ENCODE results near the gene TRIM16. TPM values are rescaled to one million over a fixed set of nuclear protein-coding genes. Genes with fewer than 3 reads are reported as not detected.
"Not testable (repeated sequence)": the region's sequence is repeated elsewhere in the genome, so short reads cannot be mapped to it uniquely, and the experiment has no call there.

The TRIM16 gene
- total RNA-seq, 1 donor from 2014 or later = 13.0 TPM

DNA sequence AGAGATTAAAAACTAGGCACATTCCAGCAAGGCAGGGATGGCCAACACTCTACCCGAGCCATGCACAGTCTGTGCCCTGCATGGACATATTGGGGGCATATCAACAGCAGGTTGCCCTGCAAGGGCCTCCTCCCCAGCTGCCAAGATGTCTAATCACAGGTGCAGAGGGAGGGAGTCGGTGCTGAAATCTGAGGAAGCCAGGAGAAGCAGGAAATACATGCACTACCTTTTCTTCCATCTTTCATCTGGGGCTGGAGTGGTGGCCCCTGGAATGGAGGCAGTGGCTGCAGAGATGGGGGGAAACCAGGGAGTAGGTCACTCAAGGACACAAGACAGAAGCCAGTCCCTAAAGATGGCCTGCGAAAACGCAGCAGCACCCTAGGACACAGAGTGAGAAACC lies 60.9 kb downstream of the TRIM16 start:
- H3K4me1 Mint-ChIP-seq (ENCODE audit: low read depth); DNase-seq (ENCODE audit: low spot score); H3K9me3 Mint-ChIP-seq; H3K27me3 Mint-ChIP-seq (ENCODE audit: low read depth); H3K36me3 Mint-ChIP-seq (ENCODE audit: low read depth); intact Hi-C loops (cut with micrococcal nuclease); H3K27ac Mint-ChIP-seq; H3K4me3 Mint-ChIP-seq (ENCODE audit: low read depth): not testable (repeated sequence)

DNA sequence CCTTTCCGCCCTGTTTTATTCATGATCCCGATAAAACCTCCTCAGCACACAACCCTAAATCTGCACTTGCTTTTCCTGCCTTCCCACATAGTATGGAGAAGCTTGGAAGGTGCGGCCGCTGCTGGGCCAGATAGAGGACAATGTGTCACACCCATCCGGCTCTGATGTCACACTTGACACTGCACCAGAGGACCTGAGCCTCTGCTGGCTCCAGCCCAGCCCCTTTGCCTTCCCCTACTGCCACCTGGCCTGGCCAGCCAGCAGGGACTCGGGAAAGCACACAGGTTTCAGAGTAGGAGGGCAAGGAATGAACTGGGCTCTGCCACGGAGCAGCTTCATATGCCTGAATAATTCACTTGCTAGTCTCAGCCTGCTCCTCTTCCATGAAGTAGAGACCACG lies 62.0 kb downstream of the TRIM16 start:
- H3K27ac Mint-ChIP-seq; H3K27me3 Mint-ChIP-seq (ENCODE audit: low read depth); H3K4me1 Mint-ChIP-seq (ENCODE audit: low read depth); intact Hi-C loops (cut with micrococcal nuclease); H3K36me3 Mint-ChIP-seq (ENCODE audit: low read depth); DNase-seq (ENCODE audit: low spot score); H3K9me3 Mint-ChIP-seq; H3K4me3 Mint-ChIP-seq (ENCODE audit: low read depth): not testable (repeated sequence)

DNA sequence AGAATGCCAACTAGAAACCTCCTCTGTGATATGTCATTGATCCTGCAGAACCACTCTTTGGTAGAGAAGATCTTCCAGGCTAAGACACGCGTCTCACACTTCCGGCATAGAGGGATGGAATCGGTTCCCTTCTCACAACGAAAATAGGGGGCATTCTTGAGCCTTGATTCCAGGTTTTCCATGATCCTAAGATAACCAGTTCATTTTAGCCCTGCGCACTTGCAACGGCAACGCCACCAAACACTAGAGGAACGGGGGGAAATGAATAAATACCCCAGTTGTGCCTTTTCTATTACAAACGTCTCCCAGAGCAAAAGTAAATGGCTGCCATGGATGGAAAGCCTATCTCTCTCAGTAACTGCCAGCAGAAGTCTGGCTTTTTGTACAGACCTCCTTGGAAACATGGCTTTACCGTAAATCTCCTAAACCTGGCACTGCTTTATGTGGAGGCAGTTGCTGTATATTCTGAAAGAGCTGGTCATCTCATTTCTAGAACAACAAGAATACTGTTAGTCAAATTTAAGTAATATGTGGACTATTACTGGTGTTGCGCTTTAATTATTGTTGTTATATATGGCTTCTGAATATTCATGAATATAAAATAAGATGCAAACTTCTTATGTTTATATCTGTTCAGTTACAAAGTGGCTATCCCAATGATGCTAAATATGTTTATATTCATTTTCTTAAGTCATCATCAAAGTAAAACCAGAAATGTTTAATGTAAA lies 64.6 kb downstream of the TRIM16 start, which contains the start of gene FBXW10B:
FBXW10B (minus strand) TSS at position 374 of the 728 bp plus-strand sequence; CDS start at position 182, 192 bp downstream.
- H3K36me3 Mint-ChIP-seq (ENCODE audit: low read depth); H3K4me1 Mint-ChIP-seq (ENCODE audit: low read depth); H3K27me3 Mint-ChIP-seq (ENCODE audit: low read depth); H3K27ac Mint-ChIP-seq; H3K9me3 Mint-ChIP-seq; H3K4me3 Mint-ChIP-seq (ENCODE audit: low read depth); intact Hi-C loops (cut with micrococcal nuclease); DNase-seq (ENCODE audit: low spot score): not testable (repeated sequence)

DNA sequence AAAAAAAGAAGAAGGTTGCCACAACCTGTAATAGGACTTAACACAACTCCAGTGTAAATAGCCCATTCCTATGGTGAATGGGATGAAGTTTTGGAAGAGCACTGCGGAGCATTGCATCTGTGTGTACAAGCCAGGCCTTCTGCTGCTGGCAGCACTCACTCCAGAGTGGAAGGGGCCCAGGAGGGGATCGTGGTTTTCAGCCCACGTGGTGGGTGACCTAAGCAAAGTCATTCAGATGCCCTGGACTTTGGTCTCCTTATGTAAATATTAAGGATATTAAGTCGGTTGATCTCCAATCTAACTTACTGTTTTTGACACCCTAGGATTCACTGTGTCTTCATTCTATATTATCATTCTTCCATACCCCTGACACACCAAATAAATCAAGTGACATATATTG lies 67.3 kb downstream of the TRIM16 start:
- intact Hi-C loops (cut with micrococcal nuclease); DNase-seq (ENCODE audit: low spot score): not testable (repeated sequence)

DNA sequence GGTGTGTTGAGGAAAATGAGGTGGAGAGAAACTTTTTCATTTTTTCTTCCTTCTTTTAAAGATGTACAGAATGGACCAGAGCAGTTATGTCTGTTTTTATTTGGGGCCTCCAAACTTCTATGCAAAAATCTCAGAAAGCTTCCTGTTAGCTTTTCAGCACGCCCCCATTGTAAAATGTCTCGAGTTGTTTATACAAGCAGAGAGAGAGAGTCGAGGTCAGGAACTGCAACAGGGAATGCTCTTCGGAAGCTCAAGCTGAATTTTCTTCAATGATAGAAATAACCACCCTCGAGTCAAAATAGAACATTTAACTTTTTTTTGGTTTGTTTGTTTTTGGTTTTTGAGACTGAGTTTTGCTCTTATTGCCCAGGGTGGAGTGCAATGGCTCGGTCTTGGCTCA lies 68.3 kb downstream of the TRIM16 start:
- H3K4me3 Mint-ChIP-seq (ENCODE audit: low read depth); H3K27me3 Mint-ChIP-seq (ENCODE audit: low read depth); intact Hi-C loops (cut with micrococcal nuclease); H3K4me1 Mint-ChIP-seq (ENCODE audit: low read depth); H3K36me3 Mint-ChIP-seq (ENCODE audit: low read depth); H3K9me3 Mint-ChIP-seq; H3K27ac Mint-ChIP-seq; DNase-seq (ENCODE audit: low spot score): not testable (repeated sequence)

More for the DNA sequence above, 67.3 kb downstream of the TRIM16 start:
- not testable (repeated sequence) for H3K27ac Mint-ChIP-seq; H3K27me3 Mint-ChIP-seq (ENCODE audit: low read depth); H3K9me3 Mint-ChIP-seq; H3K36me3 Mint-ChIP-seq (ENCODE audit: low read depth); H3K4me1 Mint-ChIP-seq (ENCODE audit: low read depth); H3K4me3 Mint-ChIP-seq (ENCODE audit: low read depth)

DNA sequence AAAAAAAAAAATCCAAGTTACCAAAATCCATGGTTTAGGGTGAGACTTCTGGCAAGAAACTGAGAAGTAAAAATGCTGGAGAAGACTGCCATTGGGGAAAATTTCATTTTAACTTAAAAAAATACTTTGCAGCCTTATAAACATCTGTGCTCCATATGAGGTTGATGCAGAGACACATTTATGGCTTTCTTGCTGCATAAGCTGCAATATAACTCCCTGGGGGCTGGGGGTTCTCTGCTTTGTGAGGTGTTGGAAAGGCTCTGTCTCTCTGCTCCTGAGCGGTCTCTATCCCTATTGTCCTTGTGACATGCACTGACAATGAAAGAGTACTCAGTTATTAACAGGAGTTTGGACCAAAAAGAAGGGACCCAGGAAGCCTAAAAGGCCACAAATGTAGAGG lies 71.0 kb downstream of the TRIM16 start:
- H3K9me3 Mint-ChIP-seq; intact Hi-C loops (cut with micrococcal nuclease); DNase-seq (ENCODE audit: low spot score); H3K36me3 Mint-ChIP-seq (ENCODE audit: low read depth); H3K27ac Mint-ChIP-seq; H3K4me3 Mint-ChIP-seq (ENCODE audit: low read depth); H3K27me3 Mint-ChIP-seq (ENCODE audit: low read depth); H3K4me1 Mint-ChIP-seq (ENCODE audit: low read depth): not testable (repeated sequence)

DNA sequence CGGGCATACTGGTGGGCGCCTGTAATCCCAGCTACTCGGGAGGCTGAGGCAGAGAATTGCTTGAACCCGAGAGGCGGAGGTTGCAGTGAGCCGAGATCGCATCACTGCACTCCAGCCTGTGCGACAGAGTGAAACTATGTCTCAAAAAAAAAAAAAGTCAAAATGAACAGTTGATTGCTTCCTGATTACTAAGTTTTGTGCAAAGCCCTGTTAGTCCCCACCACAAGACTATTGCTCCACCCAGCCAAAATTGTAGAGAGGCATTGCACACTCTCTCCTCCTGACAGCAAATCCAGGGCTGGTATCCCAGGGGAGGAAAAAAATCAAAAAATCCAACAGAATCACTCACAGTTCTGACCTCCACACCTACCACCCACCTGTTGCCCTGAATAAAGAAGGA lies 91.2 kb downstream of the TRIM16 start:
- H3K27me3 Mint-ChIP-seq (ENCODE audit: low read depth); intact Hi-C loops (cut with micrococcal nuclease); DNase-seq (ENCODE audit: low spot score); H3K4me3 Mint-ChIP-seq (ENCODE audit: low read depth); H3K9me3 Mint-ChIP-seq; H3K36me3 Mint-ChIP-seq (ENCODE audit: low read depth); H3K27ac Mint-ChIP-seq: not testable (repeated sequence)
- H3K4me1 Mint-ChIP-seq (ENCODE audit: low read depth) = peaks cover 28% of the 10 kb centered on the region

DNA sequence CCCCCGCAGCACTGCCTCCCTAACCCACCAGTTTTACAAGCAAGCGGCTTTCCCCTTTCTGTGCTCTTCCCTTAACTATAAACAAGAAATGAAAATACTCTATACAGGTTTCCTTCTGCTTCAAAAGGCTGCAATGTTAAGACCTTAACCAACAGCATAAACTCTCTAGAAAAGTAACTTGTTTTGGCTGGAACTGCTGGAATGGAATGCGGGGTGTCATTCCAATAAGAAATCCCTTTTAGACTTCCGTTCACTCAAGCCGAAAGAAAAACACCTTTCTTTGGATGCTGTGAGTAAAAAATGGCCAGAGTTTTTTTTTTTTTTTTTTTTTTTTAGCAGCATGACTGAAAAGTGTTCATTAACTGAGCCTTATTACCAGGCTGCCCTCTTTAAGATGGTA lies 92.1 kb downstream of the TRIM16 start:
- intact Hi-C loops (cut with micrococcal nuclease); H3K27ac Mint-ChIP-seq; H3K4me3 Mint-ChIP-seq (ENCODE audit: low read depth); H3K27me3 Mint-ChIP-seq (ENCODE audit: low read depth); H3K9me3 Mint-ChIP-seq; DNase-seq (ENCODE audit: low spot score); H3K36me3 Mint-ChIP-seq (ENCODE audit: low read depth): not testable (repeated sequence)
- H3K4me1 Mint-ChIP-seq (ENCODE audit: low read depth) = peaks cover 31% of the 10 kb centered on the region

DNA sequence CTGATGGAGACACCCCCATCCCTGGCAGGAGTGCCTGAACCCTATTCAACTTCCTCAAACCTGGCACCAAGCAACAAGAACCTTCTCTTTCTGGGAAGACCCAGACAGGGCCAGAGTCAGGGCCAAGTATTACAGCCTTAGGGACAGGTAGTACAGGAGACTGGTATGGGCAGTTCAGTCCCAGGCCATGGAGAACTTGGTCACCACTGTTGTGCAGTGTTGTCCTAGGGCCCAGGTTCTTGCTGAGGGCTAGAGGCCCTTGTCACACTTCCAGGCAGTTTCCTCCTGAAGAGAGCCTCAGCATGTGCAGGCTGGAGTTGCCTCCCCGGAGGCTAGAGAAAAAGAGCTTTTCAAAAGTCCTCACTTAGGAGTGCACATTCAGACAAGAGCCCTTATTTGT lies 93.3 kb downstream of the TRIM16 start:
- H3K4me3 Mint-ChIP-seq (ENCODE audit: low read depth) = peak overlapping the region; percentile 13
- peaks cover 35% of the 10 kb centered on the region for H3K4me1 Mint-ChIP-seq (ENCODE audit: low read depth)
- H3K9me3 Mint-ChIP-seq; DNase-seq (ENCODE audit: low spot score); H3K27ac Mint-ChIP-seq; H3K27me3 Mint-ChIP-seq (ENCODE audit: low read depth); H3K36me3 Mint-ChIP-seq (ENCODE audit: low read depth); intact Hi-C loops (cut with micrococcal nuclease): not testable (repeated sequence)

DNA sequence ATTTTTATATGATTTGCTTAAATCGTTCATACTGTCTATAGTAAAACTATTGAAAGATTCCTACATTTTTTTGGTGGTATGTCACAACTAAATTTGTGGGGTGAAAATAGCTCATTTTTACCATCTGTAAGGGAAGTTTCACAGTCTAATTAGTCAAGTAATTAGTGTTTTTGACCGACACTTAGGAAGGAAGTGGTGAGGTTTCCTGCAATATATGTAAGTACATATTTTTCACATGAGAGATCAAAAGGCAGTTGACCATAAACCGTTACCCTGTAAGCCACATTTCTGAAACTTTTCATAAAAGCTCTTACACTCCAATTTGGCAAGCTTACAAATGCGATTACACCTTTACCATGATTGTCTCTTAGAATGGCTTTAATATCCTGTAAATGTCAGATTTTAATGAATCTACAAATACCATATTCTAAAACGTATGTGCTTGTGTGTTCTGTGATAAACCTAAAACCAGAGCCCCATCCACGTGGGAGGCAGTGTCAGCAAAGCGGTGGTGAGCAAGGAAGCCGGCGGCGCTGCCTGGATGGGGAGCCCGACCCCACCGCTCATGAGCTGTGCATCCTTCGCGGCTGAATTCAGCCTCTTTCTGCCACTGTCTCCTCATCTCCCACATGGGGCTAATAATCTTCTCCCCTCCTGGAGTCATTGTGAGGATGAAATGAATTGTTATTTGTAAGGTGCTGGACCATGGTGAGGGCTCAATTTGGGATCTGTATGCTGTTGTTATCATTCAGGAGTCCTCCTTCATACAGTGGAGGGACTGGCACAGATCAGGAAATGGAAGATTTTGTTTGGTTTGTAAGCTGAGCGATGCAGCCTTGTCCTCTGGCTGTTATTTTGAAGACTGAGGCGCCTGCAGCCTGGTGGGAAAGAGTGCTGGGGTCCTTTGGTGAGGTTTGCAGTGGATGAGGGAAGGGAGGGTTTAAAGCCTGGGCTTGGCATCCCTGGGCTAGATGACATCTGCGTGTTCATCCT lies 94.3 kb downstream of the TRIM16 start:
- peak; percentile 18 for DNase-seq (ENCODE audit: low spot score)
- H3K27me3 Mint-ChIP-seq (ENCODE audit: low read depth); H3K9me3 Mint-ChIP-seq; intact Hi-C loops (cut with micrococcal nuclease); H3K36me3 Mint-ChIP-seq (ENCODE audit: low read depth): not testable (repeated sequence)
- peak overlapping the region; percentile 66 for H3K27ac Mint-ChIP-seq
- peaks cover 35% of the 10 kb centered on the region for H3K4me1 Mint-ChIP-seq (ENCODE audit: low read depth)
- peak overlapping the region; percentile 49 for H3K4me3 Mint-ChIP-seq (ENCODE audit: low read depth)

DNA sequence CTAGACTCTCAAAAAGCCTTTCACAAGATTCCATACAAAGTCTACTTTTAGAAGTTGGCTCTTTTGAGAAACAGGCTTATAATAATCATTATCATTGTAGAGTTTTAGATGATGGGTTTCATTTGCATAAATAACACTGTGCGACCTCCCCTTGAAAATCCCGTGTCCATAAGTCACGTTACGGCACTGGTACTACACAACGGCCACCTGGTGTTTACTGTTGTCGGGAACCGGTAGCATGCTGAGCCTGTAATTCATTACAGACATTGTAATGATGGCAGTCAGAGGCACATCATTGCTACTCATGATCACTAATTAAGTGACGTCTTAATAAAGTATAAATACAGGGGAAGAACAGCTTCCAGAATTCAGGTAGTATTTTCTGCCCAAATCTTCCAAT lies 96.1 kb downstream of the TRIM16 start:
- peaks cover 31% of the 10 kb centered on the region for H3K4me1 Mint-ChIP-seq (ENCODE audit: low read depth)
- H3K9me3 Mint-ChIP-seq; H3K4me3 Mint-ChIP-seq (ENCODE audit: low read depth); H3K27ac Mint-ChIP-seq; H3K27me3 Mint-ChIP-seq (ENCODE audit: low read depth); H3K36me3 Mint-ChIP-seq (ENCODE audit: low read depth); DNase-seq (ENCODE audit: low spot score); intact Hi-C loops (cut with micrococcal nuclease): not testable (repeated sequence)

DNA sequence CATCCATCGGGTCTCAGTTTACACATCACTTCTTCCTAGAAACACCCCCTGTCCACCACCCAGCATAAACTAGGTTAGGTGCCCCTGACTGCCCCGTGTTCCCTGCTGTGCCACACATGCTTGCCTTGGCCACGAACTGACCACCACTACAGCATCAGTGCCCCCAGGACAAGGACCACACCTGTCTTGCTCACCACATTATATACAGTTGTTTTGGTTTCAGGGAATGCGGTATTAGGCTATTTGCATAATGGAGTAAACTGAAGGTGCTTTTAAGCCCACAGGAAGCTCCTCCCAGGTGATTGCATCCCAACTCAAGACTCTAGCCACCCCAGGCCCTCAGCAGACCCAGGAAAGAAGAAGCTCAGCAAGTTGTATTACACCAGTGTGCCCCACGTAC lies 100.8 kb downstream of the TRIM16 start:
- intact Hi-C loops (cut with micrococcal nuclease); H3K36me3 Mint-ChIP-seq (ENCODE audit: low read depth); H3K9me3 Mint-ChIP-seq; H3K4me1 Mint-ChIP-seq (ENCODE audit: low read depth); DNase-seq (ENCODE audit: low spot score); H3K4me3 Mint-ChIP-seq (ENCODE audit: low read depth); H3K27ac Mint-ChIP-seq: not testable (repeated sequence)
- peaks cover 18% of the 10 kb centered on the region for H3K27me3 Mint-ChIP-seq (ENCODE audit: low read depth)

DNA sequence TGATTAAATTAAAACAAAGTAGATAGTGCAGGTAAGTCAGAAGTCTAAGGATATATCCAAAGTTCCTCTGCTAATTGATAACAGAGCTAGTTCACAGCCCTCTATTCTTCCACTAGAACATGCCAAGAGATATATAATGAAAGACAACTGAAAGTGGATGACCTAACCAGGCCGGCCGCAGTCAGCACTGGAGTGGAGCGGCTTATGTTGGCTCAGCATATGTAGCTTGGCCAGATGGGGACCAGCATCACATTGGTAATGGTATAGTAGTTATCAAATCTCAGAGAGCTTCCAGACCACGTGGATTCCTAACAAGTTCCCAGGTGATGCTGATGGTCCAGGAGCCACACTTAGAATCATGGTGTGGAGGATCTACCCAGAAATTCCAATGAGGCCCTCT lies 102.6 kb downstream of the TRIM16 start:
- H3K4me1 Mint-ChIP-seq (ENCODE audit: low read depth); DNase-seq (ENCODE audit: low spot score); H3K36me3 Mint-ChIP-seq (ENCODE audit: low read depth); H3K9me3 Mint-ChIP-seq; H3K4me3 Mint-ChIP-seq (ENCODE audit: low read depth); intact Hi-C loops (cut with micrococcal nuclease); H3K27ac Mint-ChIP-seq: not testable (repeated sequence)
- H3K27me3 Mint-ChIP-seq (ENCODE audit: low read depth) = peaks cover 19% of the 10 kb centered on the region
